HEK293 (cell line): ENCODE measurements around the gene PDP2.

Experiments
- GLIS1 ChIP-seq: fragments of 450-650 bp; formaldehyde crosslinking; IDR thresholded peaks from 2 replicates; pipeline ENCODE4 v1.5.1; 2016; ENCODE audit warnings: missing biosample characterization, missing genetic modification characterization
- IKZF3 ChIP-seq: fragments of 450-650 bp; IDR thresholded peaks from 2 replicates; pipeline ENCODE4 v1.5.0; 2018; ENCODE audit warnings: missing biosample characterization, mild to moderate bottlenecking, missing genetic modification characterization, moderate library complexity
- KLF1 ChIP-seq: fragments of 450-650 bp; formaldehyde crosslinking; IDR thresholded peaks from 2 replicates; pipeline ENCODE4 v1.5.1; 2016; ENCODE audit warnings: missing biosample characterization, missing genetic modification characterization
- OSR2 ChIP-seq: fragments of 450-650 bp; formaldehyde crosslinking; IDR thresholded peaks from 2 replicates; pipeline ENCODE4 v1.5.1; 2016; ENCODE audit warnings: missing biosample characterization, missing genetic modification characterization
- PRDM6 ChIP-seq: fragments of 450-650 bp; formaldehyde crosslinking; IDR thresholded peaks from 2 replicates; pipeline ENCODE4 v1.5.1; 2017; ENCODE audit warnings: missing biosample characterization, missing genetic modification characterization
- ZBTB48 ChIP-seq: fragments of 450-650 bp; formaldehyde crosslinking; IDR thresholded peaks from 2 replicates; pipeline ENCODE4 v1.5.1; 2016; ENCODE audit warnings: missing biosample characterization, missing genetic modification characterization
- ZBTB8A ChIP-seq: fragments of 450-650 bp; formaldehyde crosslinking; IDR thresholded peaks from 2 replicates; pipeline ENCODE4 v1.5.1; 2016; ENCODE audit warnings: missing biosample characterization, missing genetic modification characterization
- ZFHX2 ChIP-seq: fragments of 450-650 bp; formaldehyde crosslinking; conservative IDR thresholded peaks from 2 replicates; pipeline ENCODE4 v1.5.1; 2016; ENCODE audit warnings: missing biosample characterization, missing genetic modification characterization
- ZNF184 ChIP-seq: fragments of 450-650 bp; IDR thresholded peaks from 2 replicates; pipeline ENCODE4 v1.5.1; 2018; ENCODE audit warnings: missing biosample characterization, mild to moderate bottlenecking, missing genetic modification characterization
- ZNF202 ChIP-seq: fragments of 450-650 bp; formaldehyde crosslinking; IDR thresholded peaks from 2 replicates; pipeline ENCODE4 v1.5.1; 2016; ENCODE audit warnings: missing biosample characterization, missing genetic modification characterization, borderline replicate concordance
- ZNF391 ChIP-seq: fragments of 450-650 bp; formaldehyde crosslinking; IDR thresholded peaks from 2 replicates; pipeline ENCODE4 v1.5.1; 2016; ENCODE audit warnings: low read depth, missing biosample characterization, missing genetic modification characterization, borderline replicate concordance
- ZNF48 ChIP-seq: fragments of 450-650 bp; formaldehyde crosslinking; IDR thresholded peaks from 2 replicates; pipeline ENCODE4 v1.5.1; 2016; ENCODE audit warnings: missing biosample characterization, missing genetic modification characterization
- ZNF510 ChIP-seq: fragments of 450-650 bp; formaldehyde crosslinking; IDR thresholded peaks from 2 replicates; pipeline ENCODE4 v1.5.1; 2018; ENCODE audit warnings: mild to moderate bottlenecking, missing genetic modification characterization, missing biosample characterization; ENCODE audit not compliant: insufficient replicate concordance
- ZNF548 ChIP-seq: fragments of 450-650 bp; formaldehyde crosslinking; IDR thresholded peaks from 2 replicates; pipeline ENCODE4 v1.5.1; 2016; ENCODE audit warnings: missing biosample characterization, missing genetic modification characterization
- ZNF561 ChIP-seq: fragments of 450-650 bp; IDR thresholded peaks from 2 replicates; pipeline ENCODE4 v1.5.1; 2018; ENCODE audit warnings: missing biosample characterization, missing genetic modification characterization, borderline replicate concordance
- ZNF629 ChIP-seq: fragments of 450-650 bp; formaldehyde crosslinking; IDR thresholded peaks from 2 replicates; pipeline ENCODE4 v1.5.1; 2017; ENCODE audit warnings: missing biosample characterization, missing genetic modification characterization
- ZNF639 ChIP-seq: fragments of 450-650 bp; formaldehyde crosslinking; IDR thresholded peaks from 2 replicates; pipeline ENCODE4 v1.5.1; 2016; ENCODE audit warnings: missing biosample characterization, missing genetic modification characterization
- TF ChIP-seq, protein P1 (sequence below): fragments of 450-650 bp; formaldehyde crosslinking; IDR thresholded peaks from 2 replicates; pipeline ENCODE4 v1.5.1; 2017; ENCODE audit warnings: missing biosample characterization, missing genetic modification characterization
- TF ChIP-seq, protein P2 (sequence below): fragments of 450-650 bp; formaldehyde crosslinking; IDR thresholded peaks from 2 replicates; pipeline ENCODE4 v1.5.1; 2016; ENCODE audit warnings: missing biosample characterization, missing genetic modification characterization, low read depth
- TF ChIP-seq, protein P3 (sequence below): fragments of 450-650 bp; formaldehyde crosslinking; IDR thresholded peaks from 2 replicates; pipeline ENCODE4 v1.5.1; 2016; ENCODE audit warnings: missing biosample characterization, missing genetic modification characterization
- TF ChIP-seq, protein P4 (sequence below): fragments of 450-650 bp; formaldehyde crosslinking; IDR thresholded peaks from 2 replicates; pipeline ENCODE4 v1.5.1; 2016; ENCODE audit warnings: missing biosample characterization, missing genetic modification characterization

The PDP2 gene

DNA sequence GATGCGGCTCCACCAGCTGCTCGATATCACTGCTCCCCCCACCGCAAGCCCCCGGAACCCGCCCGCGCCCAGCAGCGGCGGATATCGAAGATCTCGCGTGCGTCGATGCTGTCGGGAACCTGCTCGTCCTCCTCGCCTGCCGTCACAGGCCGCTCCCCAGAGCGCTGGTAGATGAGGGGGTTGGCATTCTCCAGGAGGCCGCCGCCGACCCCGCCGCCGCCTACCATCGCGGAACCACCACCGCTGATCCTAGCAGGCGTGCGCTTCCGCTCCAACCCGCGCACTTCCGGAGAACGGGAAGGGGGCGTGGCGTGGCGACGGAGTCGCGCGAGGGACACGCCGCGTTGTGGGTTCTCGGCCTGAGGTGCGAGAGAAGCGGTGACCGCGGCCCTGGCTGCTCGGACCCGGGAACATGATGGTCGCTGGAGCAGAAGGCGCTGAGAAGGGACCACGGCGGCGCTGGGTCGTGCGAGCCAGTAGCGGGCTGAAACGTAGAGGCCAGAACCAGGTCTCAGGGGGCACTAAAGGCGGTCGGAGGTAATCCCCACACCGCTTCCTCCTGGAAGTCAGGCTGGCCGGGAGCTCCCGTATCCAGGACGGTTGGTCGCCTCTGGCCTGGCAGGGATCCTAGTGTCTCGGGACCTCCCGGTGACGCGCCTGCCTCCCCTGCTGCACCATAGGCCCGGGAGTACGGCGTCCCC lies 54.0 kb downstream of the PDP2 start, which contains the start of gene CIAO2B (continued):
- TF ChIP-seq, protein P1, sequence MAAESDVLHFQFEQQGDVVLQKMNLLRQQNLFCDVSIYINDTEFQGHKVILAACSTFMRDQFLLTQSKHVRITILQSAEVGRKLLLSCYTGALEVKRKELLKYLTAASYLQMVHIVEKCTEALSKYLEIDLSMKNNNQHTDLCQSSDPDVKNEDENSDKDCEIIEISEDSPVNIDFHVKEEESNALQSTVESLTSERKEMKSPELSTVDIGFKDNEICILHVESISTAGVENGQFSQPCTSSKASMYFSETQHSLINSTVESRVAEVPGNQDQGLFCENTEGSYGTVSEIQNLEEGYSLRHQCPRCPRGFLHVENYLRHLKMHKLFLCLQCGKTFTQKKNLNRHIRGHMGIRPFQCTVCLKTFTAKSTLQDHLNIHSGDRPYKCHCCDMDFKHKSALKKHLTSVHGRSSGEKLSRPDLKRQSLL (tag by site-specific recombination) = no peak; the same call in 1 of the 2 replicates
- TF ChIP-seq KLF1 (peak; percentile 54; the same call in 1 of the 2 replicates), ZNF510 (tag by site-specific recombination) (no peak), ZNF629 (tag by site-specific recombination) (peak; percentile 52), IKZF3 (tag by site-specific recombination) (no peak), ZBTB8A (tag by site-specific recombination) (0 out of 2 replicates have a peak, but pooled peaks have one; percentile 30), ZNF639 (tag by site-specific recombination) (no peak), ZFHX2 (tag by site-specific recombination) (peak; percentile 89), ZNF561 (peak; percentile 50; the same call in 1 of the 2 replicates), GLIS1 (tag by site-specific recombination) (peak; percentile 84), OSR2 (tag by site-specific recombination) (no peak), ZNF48 (tag by site-specific recombination) (no peak), PRDM6 (tag by site-specific recombination) (no peak), ZBTB48 (peak; percentile 48; the same call in 1 of the 2 replicates), ZNF184 (no peak), ZNF391 (tag by site-specific recombination) (peak; percentile 39; the same call in 1 of the 2 replicates), ZNF202 (no peak), ZNF548 (tag by site-specific recombination) (no peak)
- TF ChIP-seq, protein P2, sequence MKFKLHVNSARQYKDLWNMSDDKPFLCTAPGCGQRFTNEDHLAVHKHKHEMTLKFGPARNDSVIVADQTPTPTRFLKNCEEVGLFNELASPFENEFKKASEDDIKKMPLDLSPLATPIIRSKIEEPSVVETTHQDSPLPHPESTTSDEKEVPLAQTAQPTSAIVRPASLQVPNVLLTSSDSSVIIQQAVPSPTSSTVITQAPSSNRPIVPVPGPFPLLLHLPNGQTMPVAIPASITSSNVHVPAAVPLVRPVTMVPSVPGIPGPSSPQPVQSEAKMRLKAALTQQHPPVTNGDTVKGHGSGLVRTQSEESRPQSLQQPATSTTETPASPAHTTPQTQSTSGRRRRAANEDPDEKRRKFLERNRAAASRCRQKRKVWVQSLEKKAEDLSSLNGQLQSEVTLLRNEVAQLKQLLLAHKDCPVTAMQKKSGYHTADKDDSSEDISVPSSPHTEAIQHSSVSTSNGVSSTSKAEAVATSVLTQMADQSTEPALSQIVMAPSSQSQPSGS (tag by site-specific recombination) = no peak
- TF ChIP-seq, protein P3, sequence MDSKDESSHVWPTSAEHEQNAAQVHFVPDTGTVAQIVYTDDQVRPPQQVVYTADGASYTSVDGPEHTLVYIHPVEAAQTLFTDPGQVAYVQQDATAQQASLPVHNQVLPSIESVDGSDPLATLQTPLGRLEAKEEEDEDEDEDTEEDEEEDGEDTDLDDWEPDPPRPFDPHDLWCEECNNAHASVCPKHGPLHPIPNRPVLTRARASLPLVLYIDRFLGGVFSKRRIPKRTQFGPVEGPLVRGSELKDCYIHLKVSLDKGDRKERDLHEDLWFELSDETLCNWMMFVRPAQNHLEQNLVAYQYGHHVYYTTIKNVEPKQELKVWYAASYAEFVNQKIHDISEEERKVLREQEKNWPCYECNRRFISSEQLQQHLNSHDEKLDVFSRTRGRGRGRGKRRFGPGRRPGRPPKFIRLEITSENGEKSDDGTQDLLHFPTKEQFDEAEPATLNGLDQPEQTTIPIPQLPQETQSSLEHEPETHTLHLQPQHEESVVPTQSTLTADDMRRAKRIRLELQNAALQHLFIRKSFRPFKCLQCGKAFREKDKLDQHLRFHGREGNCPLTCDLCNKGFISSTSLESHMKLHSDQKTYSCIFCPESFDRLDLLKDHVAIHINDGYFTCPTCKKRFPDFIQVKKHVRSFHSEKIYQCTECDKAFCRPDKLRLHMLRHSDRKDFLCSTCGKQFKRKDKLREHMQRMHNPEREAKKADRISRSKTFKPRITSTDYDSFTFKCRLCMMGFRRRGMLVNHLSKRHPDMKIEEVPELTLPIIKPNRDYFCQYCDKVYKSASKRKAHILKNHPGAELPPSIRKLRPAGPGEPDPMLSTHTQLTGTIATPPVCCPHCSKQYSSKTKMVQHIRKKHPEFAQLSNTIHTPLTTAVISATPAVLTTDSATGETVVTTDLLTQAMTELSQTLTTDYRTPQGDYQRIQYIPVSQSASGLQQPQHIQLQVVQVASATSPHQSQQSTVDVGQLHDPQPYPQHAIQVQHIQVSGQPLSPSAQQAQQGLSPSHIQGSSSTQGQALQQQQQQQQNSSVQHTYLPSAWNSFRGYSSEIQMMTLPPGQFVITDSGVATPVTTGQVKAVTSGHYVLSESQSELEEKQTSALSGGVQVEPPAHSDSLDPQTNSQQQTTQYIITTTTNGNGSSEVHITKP = peak; percentile 64
- TF ChIP-seq, protein P4, sequence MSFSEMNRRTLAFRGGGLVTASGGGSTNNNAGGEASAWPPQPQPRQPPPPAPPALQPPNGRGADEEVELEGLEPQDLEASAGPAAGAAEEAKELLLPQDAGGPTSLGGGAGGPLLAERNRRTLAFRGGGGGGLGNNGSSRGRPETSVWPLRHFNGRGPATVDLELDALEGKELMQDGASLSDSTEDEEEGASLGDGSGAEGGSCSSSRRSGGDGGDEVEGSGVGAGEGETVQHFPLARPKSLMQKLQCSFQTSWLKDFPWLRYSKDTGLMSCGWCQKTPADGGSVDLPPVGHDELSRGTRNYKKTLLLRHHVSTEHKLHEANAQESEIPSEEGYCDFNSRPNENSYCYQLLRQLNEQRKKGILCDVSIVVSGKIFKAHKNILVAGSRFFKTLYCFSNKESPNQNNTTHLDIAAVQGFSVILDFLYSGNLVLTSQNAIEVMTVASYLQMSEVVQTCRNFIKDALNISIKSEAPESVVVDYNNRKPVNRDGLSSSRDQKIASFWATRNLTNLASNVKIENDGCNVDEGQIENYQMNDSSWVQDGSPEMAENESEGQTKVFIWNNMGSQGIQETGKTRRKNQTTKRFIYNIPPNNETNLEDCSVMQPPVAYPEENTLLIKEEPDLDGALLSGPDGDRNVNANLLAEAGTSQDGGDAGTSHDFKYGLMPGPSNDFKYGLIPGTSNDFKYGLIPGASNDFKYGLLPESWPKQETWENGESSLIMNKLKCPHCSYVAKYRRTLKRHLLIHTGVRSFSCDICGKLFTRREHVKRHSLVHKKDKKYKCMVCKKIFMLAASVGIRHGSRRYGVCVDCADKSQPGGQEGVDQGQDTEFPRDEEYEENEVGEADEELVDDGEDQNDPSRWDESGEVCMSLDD = 0 out of 2 replicates have a peak, but pooled peaks have one; percentile 28
